HepG2 (cell line): ENCODE data around the gene CCDC142. TPM values are rescaled to one million over a fixed set of nuclear protein-coding genes. Genes with fewer than 3 reads are reported as not detected.

Experiments used
- BHLHE40 ChIP-seq: IDR thresholded peaks from 2 replicates; pipeline ENCODE4 v1.6.1; 2011; ENCODE audit warnings: low read length, improper control_type of control experiment
- BRF2 ChIP-seq: sonication (generic); formaldehyde crosslinking; IDR thresholded peaks from 2 replicates; pipeline ENCODE4 v1.8.1; 2022; ENCODE audit warnings: mild to moderate bottlenecking, missing genetic modification reagents
- MIER2 ChIP-seq: IDR thresholded peaks from 2 replicates; pipeline ENCODE4 v1.6.1; 2016; ENCODE audit warnings: missing biosample characterization, missing genetic modification reagents
- MIER3 ChIP-seq: IDR thresholded peaks from 2 replicates; pipeline ENCODE4 v1.6.1; 2016; ENCODE audit warnings: missing compliant biosample characterization, borderline replicate concordance
- MXD3 ChIP-seq: IDR thresholded peaks from 2 replicates; pipeline ENCODE4 v1.6.1; 2016; ENCODE audit warnings: mild to moderate bottlenecking, missing biosample characterization, missing genetic modification reagents
- SOX5 ChIP-seq: IDR thresholded peaks from 2 replicates; pipeline ENCODE4 v1.6.1; 2016; ENCODE audit warnings: borderline replicate concordance
- SOX6 ChIP-seq, 2 experiments: fragments of 450-650 bp in 1 of 2; sonication (generic) in 1 of 2; formaldehyde crosslinking in 1 of 2; IDR thresholded peaks; 2 replicates each; pipeline versions ENCODE4 v1.4.0 to v1.6.1; 2017 to 2020; ENCODE audit warnings: antibody characterized with exemption in 1 of 2, mild to moderate bottlenecking in 1 of 2, missing genetic modification reagents in 1 of 2
- ZNF121 ChIP-seq: sonication (generic); formaldehyde crosslinking; IDR thresholded peaks from 2 replicates; pipeline ENCODE4 v1.5.0; 2020; ENCODE audit warnings: mild to moderate bottlenecking, missing genetic modification reagents
- ZNF136 ChIP-seq: sonication (generic); formaldehyde crosslinking; IDR thresholded peaks from 2 replicates; pipeline ENCODE4 v1.8.1; 2022; ENCODE audit warnings: low read depth, mild to moderate bottlenecking, moderate library complexity, missing genetic modification reagents
- ZNF326 ChIP-seq: sonication (generic); formaldehyde crosslinking; IDR thresholded peaks from 2 replicates; pipeline ENCODE4 v1.4.0; 2020; ENCODE audit warnings: missing genetic modification reagents, borderline replicate concordance
- ZNF512 ChIP-seq: sonication (generic); formaldehyde crosslinking; IDR thresholded peaks from 2 replicates; pipeline ENCODE4 v1.4.0; 2020; ENCODE audit warnings: mild to moderate bottlenecking, missing genetic modification reagents
- ZNF619 ChIP-seq: sonication (generic); formaldehyde crosslinking; IDR thresholded peaks from 2 replicates; pipeline ENCODE4 v1.4.0; 2020; ENCODE audit warnings: mild to moderate bottlenecking, missing genetic modification reagents
- ZNF7 ChIP-seq: IDR thresholded peaks from 2 replicates; pipeline ENCODE4 v1.6.1; 2016; ENCODE audit warnings: missing biosample characterization, missing genetic modification reagents
- ZNF770 ChIP-seq: sonication (generic); formaldehyde crosslinking; IDR thresholded peaks from 2 replicates; pipeline ENCODE4 v1.5.0; 2020; ENCODE audit warnings: mild to moderate bottlenecking, missing genetic modification reagents
- ZNF777 ChIP-seq: sonication (generic); formaldehyde crosslinking; IDR thresholded peaks from 2 replicates; pipeline ENCODE4 v1.4.0; 2020; ENCODE audit warnings: missing genetic modification reagents
- polyA plus RNA-seq, 8 experiments: library from polyadenylated mRNA; depleted of rRNA in 3 of 8; stranded (reverse) in 7 of 8; unstranded in 1 of 8; fragments of >200 nt; fragmentation: Illumina TruSeq in 4 of 8; extraction: Trizol in 4 of 8; gene quantifications; 2 replicates each; pipeline versions ENCODE4 v1.2.1 to v1.2.3, GENCODE V29; 2011 to 2016; ENCODE audit warnings: low read depth in 4 of 8, missing spikeins in 1 of 8, mixed read lengths in 1 of 8; ENCODE audit not compliant: insufficient read depth in 1 of 8
- total RNA-seq, 5 experiments: library from RNA; depleted of rRNA; stranded (reverse); fragments of >200 nt; fragmentation: Illumina TruSeq; extraction: Trizol; gene quantifications; 2 replicates each; pipeline ENCODE4 v1.2.3, GENCODE V29; 2016; ENCODE audit warnings: low read depth in 1 of 5
- TF ChIP-seq, protein P1 (sequence below): fragments of 450-650 bp; IDR thresholded peaks from 2 replicates; pipeline ENCODE4 v1.6.1; 2017
- TF ChIP-seq, protein P2 (sequence below): sonication (generic); formaldehyde crosslinking; IDR thresholded peaks from 2 replicates; pipeline ENCODE4 v1.4.0; 2020; ENCODE audit warnings: low read depth, mild to moderate bottlenecking, missing genetic modification reagents
- TF ChIP-seq, protein P3 (sequence below): IDR thresholded peaks from 2 replicates; pipeline ENCODE4 v1.6.1; 2012; ENCODE audit warnings: low read depth, low read length, improper control_type of control experiment
- TF ChIP-seq, protein P4 (sequence below): sonication (generic); formaldehyde crosslinking; conservative IDR thresholded peaks from 2 replicates; pipeline ENCODE4 v1.8.1; 2023; ENCODE audit warnings: missing genetic modification reagents

The CCDC142 gene
- total and polyA plus RNA-seq, 2 of the 13 experiments (the other 11 are each of a cell fraction or from before 2014, with no cell fraction given), result 14.7 to 30.4 TPM

- TF ChIP-seq MXD3 (CRISPR knock-in tag), result no peak
- TF ChIP-seq, protein P1, sequence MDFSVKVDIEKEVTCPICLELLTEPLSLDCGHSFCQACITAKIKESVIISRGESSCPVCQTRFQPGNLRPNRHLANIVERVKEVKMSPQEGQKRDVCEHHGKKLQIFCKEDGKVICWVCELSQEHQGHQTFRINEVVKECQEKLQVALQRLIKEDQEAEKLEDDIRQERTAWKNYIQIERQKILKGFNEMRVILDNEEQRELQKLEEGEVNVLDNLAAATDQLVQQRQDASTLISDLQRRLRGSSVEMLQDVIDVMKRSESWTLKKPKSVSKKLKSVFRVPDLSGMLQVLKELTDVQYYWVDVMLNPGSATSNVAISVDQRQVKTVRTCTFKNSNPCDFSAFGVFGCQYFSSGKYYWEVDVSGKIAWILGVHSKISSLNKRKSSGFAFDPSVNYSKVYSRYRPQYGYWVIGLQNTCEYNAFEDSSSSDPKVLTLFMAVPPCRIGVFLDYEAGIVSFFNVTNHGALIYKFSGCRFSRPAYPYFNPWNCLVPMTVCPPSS, result no peak
- TF ChIP-seq, protein P2, sequence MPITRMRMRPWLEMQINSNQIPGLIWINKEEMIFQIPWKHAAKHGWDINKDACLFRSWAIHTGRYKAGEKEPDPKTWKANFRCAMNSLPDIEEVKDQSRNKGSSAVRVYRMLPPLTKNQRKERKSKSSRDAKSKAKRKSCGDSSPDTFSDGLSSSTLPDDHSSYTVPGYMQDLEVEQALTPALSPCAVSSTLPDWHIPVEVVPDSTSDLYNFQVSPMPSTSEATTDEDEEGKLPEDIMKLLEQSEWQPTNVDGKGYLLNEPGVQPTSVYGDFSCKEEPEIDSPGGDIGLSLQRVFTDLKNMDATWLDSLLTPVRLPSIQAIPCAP (CRISPR knock-in tag), result no peak
- TF ChIP-seq ZNF777, result no peak
- TF ChIP-seq, protein P3, sequence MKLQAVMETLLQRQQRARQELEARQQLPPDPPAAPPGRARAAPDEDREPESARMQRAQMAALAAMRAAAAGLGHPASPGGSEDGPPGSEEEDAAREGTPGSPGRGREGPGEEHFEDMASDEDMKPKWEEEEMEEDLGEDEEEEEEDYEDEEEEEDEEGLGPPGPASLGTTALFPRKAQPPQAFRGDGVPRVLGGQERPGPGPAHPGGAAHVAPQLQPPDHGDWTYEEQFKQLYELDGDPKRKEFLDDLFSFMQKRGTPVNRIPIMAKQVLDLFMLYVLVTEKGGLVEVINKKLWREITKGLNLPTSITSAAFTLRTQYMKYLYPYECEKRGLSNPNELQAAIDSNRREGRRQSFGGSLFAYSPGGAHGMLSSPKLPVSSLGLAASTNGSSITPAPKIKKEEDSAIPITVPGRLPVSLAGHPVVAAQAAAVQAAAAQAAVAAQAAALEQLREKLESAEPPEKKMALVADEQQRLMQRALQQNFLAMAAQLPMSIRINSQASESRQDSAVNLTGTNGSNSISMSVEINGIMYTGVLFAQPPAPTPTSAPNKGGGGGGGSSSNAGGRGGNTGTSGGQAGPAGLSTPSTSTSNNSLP, result no peak
- no peak for TF ChIP-seq MIER3 (CRISPR knock-in tag)
- TF ChIP-seq ZNF326 (CRISPR knock-in tag), result no peak; the same call in 1 of the 2 replicates
- TF ChIP-seq MIER2 (CRISPR knock-in tag), result no peak
- TF ChIP-seq BHLHE40, result no peak
- no peak for TF ChIP-seq ZNF7
- TF ChIP-seq, protein P4, sequence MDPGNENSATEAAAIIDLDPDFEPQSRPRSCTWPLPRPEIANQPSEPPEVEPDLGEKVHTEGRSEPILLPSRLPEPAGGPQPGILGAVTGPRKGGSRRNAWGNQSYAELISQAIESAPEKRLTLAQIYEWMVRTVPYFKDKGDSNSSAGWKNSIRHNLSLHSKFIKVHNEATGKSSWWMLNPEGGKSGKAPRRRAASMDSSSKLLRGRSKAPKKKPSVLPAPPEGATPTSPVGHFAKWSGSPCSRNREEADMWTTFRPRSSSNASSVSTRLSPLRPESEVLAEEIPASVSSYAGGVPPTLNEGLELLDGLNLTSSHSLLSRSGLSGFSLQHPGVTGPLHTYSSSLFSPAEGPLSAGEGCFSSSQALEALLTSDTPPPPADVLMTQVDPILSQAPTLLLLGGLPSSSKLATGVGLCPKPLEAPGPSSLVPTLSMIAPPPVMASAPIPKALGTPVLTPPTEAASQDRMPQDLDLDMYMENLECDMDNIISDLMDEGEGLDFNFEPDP (CRISPR knock-in tag), result no peak
- TF ChIP-seq ZNF121 (CRISPR knock-in tag), result no peak; the same call in 1 of the 2 replicates
- TF ChIP-seq BRF2 (CRISPR knock-in tag), result no peak
- no peak for TF ChIP-seq SOX6 (IDR thresholded peaks at IDR 0.05)
- TF ChIP-seq SOX6 (CRISPR knock-in tag; IDR thresholded peaks at IDR 0.05), result peak; percentile 24; the same call in 1 of the 2 replicates
- TF ChIP-seq ZNF619 (CRISPR knock-in tag), result no peak
- TF ChIP-seq SOX5 (CRISPR knock-in tag), result no peak
- TF ChIP-seq ZNF136 (CRISPR knock-in tag), result no peak
- TF ChIP-seq ZNF512, result no peak
- TF ChIP-seq ZNF770, result no peak
Measured at GRCh38 chr2:74499267-74499939, 16.6 kb upstream of the CCDC142 start, which contains the start of gene LBX2 (continued).
